ENCODE measurements around the gene FAM83G. TPM values are rescaled to one million over a fixed set of nuclear protein-coding genes. Genes with fewer than 3 reads are reported as not detected.
A peak's percentile ranks its signal among the peaks of the same experiment; 100 is the strongest.

The FAM83G gene
- total RNA-seq, 3 donors from 2014 or later: 18.9 to 40.4 (median 29.1) TPM

- intact Hi-C loops (cut with DNase I, micrococcal nuclease): no loop called here
- Histone ChIP-seq H3K36me3 (ENCODE audit: low read depth) (no peaks in the 10 kb centered on the region), H3K9me3 (no peaks in the 10 kb centered on the region), H3K4me3 (no peak overlapping the region), H3K4me1 (ENCODE audit: low read depth) (peaks cover 44% of the 10 kb centered on the region)
- no peak for TF ChIP-seq CTCF (IDR thresholded peaks at IDR 0.05)
- ATAC-seq: peak; percentile 38
- DNase-seq: peak in 2 of 3 donors; percentile 61 to 71
These were observed 3.8 kb downstream of the FAM83G start for GRCh38 chr17:19000531-19001325.

GRCh38 chr17:18999911-19000310 lies 4.7 kb downstream of the FAM83G start:
- no peaks in the 10 kb centered on the region for H3K36me3 ChIP-seq (ENCODE audit: low read depth)
- intact Hi-C loops (cut with DNase I, micrococcal nuclease): no loop called here

GRCh38 chr17:18999394-18999793 lies 5.2 kb downstream of the FAM83G start:
- Histone ChIP-seq H3K9me3 (no peaks in the 10 kb centered on the region), H3K4me3 (no peak overlapping the region), H3K36me3 (ENCODE audit: low read depth) (no peaks in the 10 kb centered on the region), H3K4me1 (ENCODE audit: low read depth) (peaks cover 43% of the 10 kb centered on the region)
- DNase-seq (peak in 1 of 3 donors; percentile 22), ATAC-seq (no peak)
- no peak for TF ChIP-seq CTCF (IDR thresholded peaks at IDR 0.05)
- intact Hi-C loops (cut with DNase I, micrococcal nuclease): no loop called here

More at GRCh38 chr17:18999911-19000310, 4.7 kb downstream of the FAM83G start:
- no peak for TF ChIP-seq CTCF (IDR thresholded peaks at IDR 0.05)
- ATAC-seq (no peak), DNase-seq (peak in 2 of 3 donors; percentile 27 to 29)
- no peak overlapping the region for H3K4me3 ChIP-seq
- H3K4me1 ChIP-seq (ENCODE audit: low read depth): peaks cover 42% of the 10 kb centered on the region
- no peaks in the 10 kb centered on the region for H3K9me3 ChIP-seq

- no peaks in the 10 kb centered on the region for H3K36me3 ChIP-seq (ENCODE audit: low read depth)
- intact Hi-C loops (cut with DNase I, micrococcal nuclease): no loop called here
- DNase-seq (peak in 2 of 3 donors; percentile 37 to 46), ATAC-seq (peak; percentile 72)
- H3K9me3 ChIP-seq: no peaks in the 10 kb centered on the region
- H3K4me1 ChIP-seq (ENCODE audit: low read depth): peaks cover 46% of the 10 kb centered on the region
- TF ChIP-seq CTCF (IDR thresholded peaks at IDR 0.05): no peak
- no peak overlapping the region for H3K4me3 ChIP-seq
These were observed 6.8 kb downstream of the FAM83G start for GRCh38 chr17:18997650-18998196.

- intact Hi-C loops (cut with DNase I, micrococcal nuclease): no loop called here
- H3K4me3 ChIP-seq: no peak overlapping the region
- ATAC-seq (no peak), DNase-seq (peak in 1 of 3 donors; percentile 7)
- H3K4me1 ChIP-seq (ENCODE audit: low read depth): peaks cover 35% of the 10 kb centered on the region
- no peak for TF ChIP-seq CTCF (IDR thresholded peaks at IDR 0.05)
- no peaks in the 10 kb centered on the region for H3K36me3 ChIP-seq (ENCODE audit: low read depth)
- no peaks in the 10 kb centered on the region for H3K9me3 ChIP-seq
These were observed 8.1 kb downstream of the FAM83G start for GRCh38 chr17:18996458-18996857.

Data from mucosa of descending colon (tissue), 3 donors.